ENCODE data around the gene MGST3. TPM values are rescaled to one million over a fixed set of nuclear protein-coding genes. Genes with fewer than 3 reads are reported as not detected.

Gene MGST3
- total RNA-seq, 1 donor from 2014 or later, result 128 TPM

- H3K4me1 Mint-ChIP-seq (ENCODE audit: low read depth, unreplicated experiment), result no peaks in the 10 kb centered on the region
- no peak overlapping the region for H3K27ac Mint-ChIP-seq (ENCODE audit: unreplicated experiment)
Measured at GRCh38 chr1:165639821-165640623, 9.0 kb downstream of the MGST3 start.

GRCh38 chr1:165641231-165641987 lies 10.4 kb downstream of the MGST3 start:
- no peak overlapping the region for H3K27ac Mint-ChIP-seq (ENCODE audit: unreplicated experiment)

More at GRCh38 chr1:165639821-165640623, 9.0 kb downstream of the MGST3 start:
- H3K27me3 Mint-ChIP-seq (ENCODE audit: unreplicated experiment), result no peaks in the 10 kb centered on the region
- H3K36me3 Mint-ChIP-seq (ENCODE audit: unreplicated experiment), result no peaks in the 10 kb centered on the region
- no peak for DNase-seq
- no peak for TF ChIP-seq CTCF (IDR thresholded peaks at IDR 0.05; ENCODE audit: partially characterized antibody, unreplicated experiment)
- H3K9me3 Mint-ChIP-seq (ENCODE audit: unreplicated experiment), result no peaks in the 10 kb centered on the region
- no peak overlapping the region for H3K4me3 Mint-ChIP-seq (ENCODE audit: unreplicated experiment)

GRCh38 chr1:165644064-165644735 lies 13.2 kb downstream of the MGST3 start:
- Mint-ChIP-seq H3K4me3 (ENCODE audit: unreplicated experiment) (no peak overlapping the region), H3K36me3 (ENCODE audit: unreplicated experiment) (no peaks in the 10 kb centered on the region), H3K9me3 (ENCODE audit: unreplicated experiment) (no peaks in the 10 kb centered on the region), H3K4me1 (ENCODE audit: low read depth, unreplicated experiment) (no peaks in the 10 kb centered on the region), H3K27ac (ENCODE audit: unreplicated experiment) (no peak overlapping the region), H3K27me3 (ENCODE audit: unreplicated experiment) (peaks cover 2% of the 10 kb centered on the region)
- no peak for DNase-seq
- no peak for TF ChIP-seq CTCF (IDR thresholded peaks at IDR 0.05; ENCODE audit: partially characterized antibody, unreplicated experiment)

More at GRCh38 chr1:165641231-165641987, 10.4 kb downstream of the MGST3 start:
- Mint-ChIP-seq H3K36me3 (ENCODE audit: unreplicated experiment) (no peaks in the 10 kb centered on the region), H3K9me3 (ENCODE audit: unreplicated experiment) (no peaks in the 10 kb centered on the region), H3K27me3 (ENCODE audit: unreplicated experiment) (no peaks in the 10 kb centered on the region), H3K4me1 (ENCODE audit: low read depth, unreplicated experiment) (no peaks in the 10 kb centered on the region), H3K4me3 (ENCODE audit: unreplicated experiment) (no peak overlapping the region)
- TF ChIP-seq CTCF (IDR thresholded peaks at IDR 0.05; ENCODE audit: partially characterized antibody, unreplicated experiment), result no peak
- no peak for DNase-seq

GRCh38 chr1:165645654-165646366 lies 14.8 kb downstream of the MGST3 start:
- Mint-ChIP-seq H3K27ac (ENCODE audit: unreplicated experiment) (no peak overlapping the region), H3K36me3 (ENCODE audit: unreplicated experiment) (no peaks in the 10 kb centered on the region), H3K4me1 (ENCODE audit: low read depth, unreplicated experiment) (no peaks in the 10 kb centered on the region), H3K27me3 (ENCODE audit: unreplicated experiment) (peaks cover 2% of the 10 kb centered on the region), H3K4me3 (ENCODE audit: unreplicated experiment) (no peak overlapping the region), H3K9me3 (ENCODE audit: unreplicated experiment) (no peaks in the 10 kb centered on the region)
- no peak for DNase-seq
- no peak for TF ChIP-seq CTCF (IDR thresholded peaks at IDR 0.05; ENCODE audit: partially characterized antibody, unreplicated experiment)
